GM12878 (cell line): ENCODE measurements around the gene ATP8A1. TPM values are rescaled to one million over a fixed set of nuclear protein-coding genes. Genes with fewer than 3 reads are reported as not detected.

Experiments used
- ATAC-seq: fragments of 200-7000 bp; cut with Tn5 transposase; 3 replicates; pipeline ENCODE4 v1.9.1; 2020; ENCODE audit warnings: mild to moderate bottlenecking, moderate library complexity
- BruUV-seq: library from RNA; stranded (reverse); fragments of 400-500 nt; replicated peaks from 2 replicates; lab custom pipeline; 2021; lab: Mats Ljungman, UMichigan
- CTCF ChIA-PET: fragments of 300-600 bp; sonication (Branson Sonifier 250); formaldehyde crosslinking; extraction: SDS; loops from one replicate; lab custom pipeline; 2021; ENCODE audit warnings: inconsistent platforms; lab: Yijun Ruan, JAX
- POLR2A ChIA-PET: fragments of 350-600 bp; formaldehyde crosslinking; extraction: SDS; loops from one replicate; lab custom pipeline; 2021; ENCODE audit warnings: inconsistent platforms; lab: Charles Lee
- RAD21 ChIA-PET: fragments of 300-600 bp; sonication (Branson Sonifier 250); formaldehyde crosslinking; loops from one replicate; lab custom pipeline; 2023; ENCODE audit warnings: antibody characterized with exemption; ENCODE audit not compliant: unreplicated experiment; lab: Charles Lee
- SMC1A ChIA-PET: fragments of 300-600 bp; sonication (Branson Sonifier 250); formaldehyde crosslinking; loops from one replicate; lab custom pipeline; 2023; ENCODE audit not compliant: unreplicated experiment, uncharacterized antibody; lab: Charles Lee
- DNase-seq: peaks from one replicate; pipeline ENCODE4 v3.0.0-alpha.2; 2011; ENCODE audit warnings: low read depth, low spot score
- FAIRE-seq: peaks from 3 replicates; lab custom pipeline; 2011; peaks lifted over from hg19 to GRCh38; lab: Jason Lieb, UNC
- H2AFZ ChIP-seq: 2 replicates; pipeline ENCODE4 v1.6.0; 2011; ENCODE audit warnings: low read depth, low read length, control low read depth; ENCODE audit not compliant: control insufficient read depth
- H3K27ac ChIP-seq: 2 replicates; pipeline ENCODE4 v1.5.1; 2011; ENCODE audit warnings: control low read depth; ENCODE audit not compliant: control insufficient read depth, insufficient read depth
- H3K27me3 ChIP-seq, 2 experiments: replicated peaks in 1 of 2; 2 replicates each; pipeline versions ENCODE4 v1.6.0 to v1.6.1; 2011; ENCODE audit warnings: low read length in 1 of 2; ENCODE audit not compliant: control insufficient read depth in 2 of 2, insufficient read depth in 2 of 2
- H3K36me3 ChIP-seq, 2 experiments: 2 replicates each; pipeline ENCODE4 v1.5.1; 2011; ENCODE audit warnings: low read length in 1 of 2; ENCODE audit not compliant: control insufficient read depth in 2 of 2, insufficient read depth in 2 of 2
- H3K4me1 ChIP-seq: 2 replicates; pipeline ENCODE4 v1.6.1; 2011; ENCODE audit warnings: mild to moderate bottlenecking, low read length, moderate library complexity, mixed read lengths; ENCODE audit not compliant: control insufficient read depth, insufficient read depth
- H3K4me2 ChIP-seq: 2 replicates; pipeline ENCODE4 v1.6.0; 2011; ENCODE audit warnings: control low read depth; ENCODE audit not compliant: control insufficient read depth, insufficient read depth
- H3K4me3 ChIP-seq: fragments of 200-600 bp; sonication (generic); 2 replicates; pipeline ENCODE4 v1.5.1; 2016
- H3K79me2 ChIP-seq: 2 replicates; pipeline ENCODE4 v1.6.0; 2011; ENCODE audit warnings: low read length; ENCODE audit not compliant: control insufficient read depth, insufficient read depth
- H3K9ac ChIP-seq: 2 replicates; pipeline ENCODE4 v1.8.0; 2011; ENCODE audit warnings: low read length, control low read depth, mixed read lengths; ENCODE audit not compliant: control insufficient read depth, insufficient read depth
- H3K9me3 ChIP-seq: replicated peaks from 3 replicates; pipeline ENCODE4 v1.5.1; 2011; ENCODE audit warnings: mild to moderate bottlenecking, low read length; ENCODE audit not compliant: control insufficient read depth, insufficient read depth
- H4K20me1 ChIP-seq: 2 replicates; pipeline ENCODE4 v1.6.0; 2011; ENCODE audit not compliant: control insufficient read depth, insufficient read depth
- CEBPB ChIP-seq, 2 experiments: fragments of 150-350 bp in 1 of 2; IDR thresholded peaks; 2 replicates each; pipeline ENCODE4 v1.6.1; 2012 to 2014; ENCODE audit warnings: low read depth in 2 of 2, low read length in 2 of 2, borderline replicate concordance in 1 of 2, inconsistent platforms in 1 of 2
- CHD1 ChIP-seq: IDR thresholded peaks from 2 replicates; pipeline ENCODE4 v1.6.1; 2012; ENCODE audit warnings: low read depth, low read length, improper control_type of control experiment
- EGR1 ChIP-seq, 2 experiments: IDR thresholded peaks; 1 replicate in 1 of 2; 2 replicates in 1 of 2; pipeline ENCODE4 v1.6.1; 2011 to 2012; ENCODE audit warnings: low read depth in 2 of 2, low read length in 2 of 2, borderline replicate concordance in 1 of 2, mild to moderate bottlenecking in 1 of 2, moderate library complexity in 1 of 2
- GATAD2B ChIP-seq: fragments of 450-650 bp; conservative IDR thresholded peaks from 2 replicates; pipeline ENCODE4 v1.6.1; 2017; ENCODE audit warnings: low read depth, mild to moderate bottlenecking, moderate library complexity
- MTA2 ChIP-seq: fragments of 450-650 bp; IDR thresholded peaks from 2 replicates; pipeline ENCODE4 v1.6.1; 2016; ENCODE audit warnings: low read depth, mild to moderate bottlenecking, moderate library complexity
- NFYA ChIP-seq: IDR thresholded peaks from 2 replicates; pipeline ENCODE4 v1.6.1; 2011; ENCODE audit warnings: low read depth, mild to moderate bottlenecking, low read length, improper control_type of control experiment, borderline replicate concordance
- RUNX3 ChIP-seq: IDR thresholded peaks from 2 replicates; pipeline ENCODE4 v1.6.1; 2012; ENCODE audit warnings: low read length, inconsistent platforms
- SMC3 ChIP-seq: IDR thresholded peaks from 2 replicates; pipeline ENCODE4 v1.6.1; 2011; ENCODE audit warnings: low read length, improper control_type of control experiment, borderline replicate concordance
- TCF7 ChIP-seq: IDR thresholded peaks from 2 replicates; pipeline ENCODE4 v1.6.1; 2014; ENCODE audit warnings: antibody characterized with exemption, borderline replicate concordance
- ZBTB40 ChIP-seq: fragments of 450-650 bp; IDR thresholded peaks from 2 replicates; pipeline ENCODE4 v1.6.1; 2016; ENCODE audit warnings: mild to moderate bottlenecking, moderate library complexity, borderline replicate concordance
- ZNF687 ChIP-seq: fragments of 450-650 bp; IDR thresholded peaks from 2 replicates; pipeline ENCODE4 v1.6.1; 2017; ENCODE audit warnings: mild to moderate bottlenecking, moderate library complexity
- WGBS: methylation state at CpG from one replicate; pipeline ENCODE4 v1.1.6; 2016; ENCODE audit warnings: low lambda C conversion rate; ENCODE audit not compliant: insufficient replicate concordance, insufficient coverage; ENCODE audit errors: missing lambda C conversion rate; 5-methylcytosine and 5-hydroxymethylcytosine counted together
- in situ Hi-C: fragments of 300-500 bp; cut with MboI; formaldehyde crosslinking; loops from 9 replicates; pipeline ENCODE4 v1.14.3; 2018; ENCODE audit warnings: mixed read lengths
- intact Hi-C: fragments of 100-400 bp; cut with micrococcal nuclease; formaldehyde crosslinking; loops from one replicate; pipeline ENCODE4 v1.14.2; 2022; ENCODE audit not compliant: unreplicated experiment
- polyA plus RNA-seq, 11 experiments: library from polyadenylated mRNA; depleted of rRNA in 4 of 11; unstranded in 6 of 11; stranded (reverse) in 5 of 11; fragments of >200 nt; fragmentation: Nextera tagmentation in 4 of 11; fragmentation: Illumina TruSeq in 1 of 11; extraction: Ambion mirVana in 4 of 11; extraction: Trizol in 1 of 11; gene quantifications; 1 replicate in 1 of 11; 2 replicates in 10 of 11; pipeline versions ENCODE4 v1.2.1 to v1.2.3, GENCODE V29; 2011 to 2016; ENCODE audit warnings: inconsistent platforms in 2 of 11, missing spikeins in 2 of 11, low read depth in 1 of 11
- total RNA-seq, 4 experiments: library from RNA; depleted of rRNA in 3 of 4; stranded (reverse); fragments of >200 nt in 3 of 4; fragmentation: Illumina TruSeq in 1 of 4; extraction: Trizol in 1 of 4; gene quantifications; 2 replicates each; pipeline versions ENCODE4 v1.2.1 to v1.2.3, GENCODE V29; 2013 to 2021
- TF ChIP-seq, protein P1 (sequence below): fragments of 450-650 bp; IDR thresholded peaks from 2 replicates; pipeline ENCODE4 v1.6.1; 2014; ENCODE audit warnings: mild to moderate bottlenecking
- TF ChIP-seq, protein P2 (sequence below): IDR thresholded peaks from 2 replicates; pipeline ENCODE4 v1.6.1; 2011; ENCODE audit warnings: low read depth, low read length, improper control_type of control experiment, borderline replicate concordance

ATP8A1 gene
- total and polyA plus RNA-seq, 10 of the 15 experiments (the other 5 are each of a cell fraction or from before 2014, with no cell fraction given): 9.0 to 116 (median 37.3) TPM

DNA sequence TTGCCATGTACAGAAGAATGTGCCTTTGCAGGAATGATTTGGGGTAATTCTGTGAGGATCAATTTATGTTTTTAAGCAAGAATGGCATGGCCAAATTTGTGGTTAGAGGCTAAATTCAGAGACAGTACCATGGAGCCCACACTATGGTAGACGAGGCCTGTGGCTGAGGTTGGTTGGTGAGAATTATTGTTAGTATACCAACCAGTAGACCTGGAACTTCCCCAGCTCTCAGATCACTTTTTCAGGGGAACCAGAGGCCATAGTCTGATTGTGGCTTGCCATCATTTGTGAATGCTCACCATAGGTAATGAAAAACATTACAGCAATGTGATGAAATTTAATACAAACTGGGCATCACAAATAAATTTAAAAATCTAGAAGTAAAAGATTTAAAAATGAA is 203.3 kb downstream of the ATP8A1 start:
- no peaks in the 10 kb centered on the region for H3K27me3 ChIP-seq
- intact Hi-C loops: loop anchor here (5.0 kb wide), 1 partner anchor 34 kb away; no protein-coding TSS in a partner anchor
- no peak overlapping the region for H3K9ac ChIP-seq
- no peak overlapping the region for H2AFZ ChIP-seq
- RAD21 ChIA-PET: interaction anchor here (1.1 to 1.6 kb wide), 3 partner anchors 34 to 66 kb away, joined by 3 to 6 read pairs (median 4); no protein-coding TSS in a partner anchor
- no peak for FAIRE-seq
- SMC1A ChIA-PET: interaction anchor here (0.9 to 2.2 kb wide), 2 partner anchors 9 to 35 kb away, joined by 3 to 15 read pairs; no protein-coding TSS in a partner anchor
- H3K79me2 ChIP-seq: no peaks in the 10 kb centered on the region
- no peak overlapping the region for H3K4me2 ChIP-seq
- no TSS peak for BruUV-seq
- no peaks in the 10 kb centered on the region for H3K4me1 ChIP-seq
- peak; percentile 19 for DNase-seq
- POLR2A ChIA-PET: no interaction called here
- H3K4me3 ChIP-seq: no peak overlapping the region
- ATAC-seq: peak; percentile 97
- CTCF ChIA-PET: interaction anchor here (1.0 to 1.9 kb wide), 4 partner anchors 25 to 82 kb away, joined by 3 to 9 read pairs (median 4); no protein-coding TSS in a partner anchor
- H3K27ac ChIP-seq: no peak overlapping the region
- TF ChIP-seq CHD1: no peak
- TF ChIP-seq TCF7: no peak
- TF ChIP-seq ZNF687: peak; percentile 31; the same call in 1 of the 2 replicates
- no peak for TF ChIP-seq EGR1 (IDR thresholded peaks at IDR 0.05; ENCODE audit: borderline replicate concordance in 1 of 2, low read depth in 2 of 2, low read length in 2 of 2)
- TF ChIP-seq GATAD2B: no peak
- TF ChIP-seq, protein P1, sequence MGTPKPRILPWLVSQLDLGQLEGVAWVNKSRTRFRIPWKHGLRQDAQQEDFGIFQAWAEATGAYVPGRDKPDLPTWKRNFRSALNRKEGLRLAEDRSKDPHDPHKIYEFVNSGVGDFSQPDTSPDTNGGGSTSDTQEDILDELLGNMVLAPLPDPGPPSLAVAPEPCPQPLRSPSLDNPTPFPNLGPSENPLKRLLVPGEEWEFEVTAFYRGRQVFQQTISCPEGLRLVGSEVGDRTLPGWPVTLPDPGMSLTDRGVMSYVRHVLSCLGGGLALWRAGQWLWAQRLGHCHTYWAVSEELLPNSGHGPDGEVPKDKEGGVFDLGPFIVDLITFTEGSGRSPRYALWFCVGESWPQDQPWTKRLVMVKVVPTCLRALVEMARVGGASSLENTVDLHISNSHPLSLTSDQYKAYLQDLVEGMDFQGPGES: no peak
- TF ChIP-seq ZBTB40: no peak
- peak; percentile 24; the same call in 1 of the 2 replicates for TF ChIP-seq RUNX3
- no peak for TF ChIP-seq CEBPB (IDR thresholded peaks at IDR 0.05; ENCODE audit: borderline replicate concordance in 1 of 2, low read depth in 2 of 2, low read length in 2 of 2)
- peak; percentile 15; the same call in 1 of the 2 replicates for TF ChIP-seq MTA2
- TF ChIP-seq, protein P2, sequence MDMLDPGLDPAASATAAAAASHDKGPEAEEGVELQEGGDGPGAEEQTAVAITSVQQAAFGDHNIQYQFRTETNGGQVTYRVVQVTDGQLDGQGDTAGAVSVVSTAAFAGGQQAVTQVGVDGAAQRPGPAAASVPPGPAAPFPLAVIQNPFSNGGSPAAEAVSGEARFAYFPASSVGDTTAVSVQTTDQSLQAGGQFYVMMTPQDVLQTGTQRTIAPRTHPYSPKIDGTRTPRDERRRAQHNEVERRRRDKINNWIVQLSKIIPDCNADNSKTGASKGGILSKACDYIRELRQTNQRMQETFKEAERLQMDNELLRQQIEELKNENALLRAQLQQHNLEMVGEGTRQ: no peak
- no peak for TF ChIP-seq NFYA
- no peak for TF ChIP-seq SMC3
- TF ChIP-seq, all 136 proteins: peak for 3
- H3K9me3 ChIP-seq: no peaks in the 10 kb centered on the region
- H4K20me1 ChIP-seq: no peaks in the 10 kb centered on the region
- H3K36me3 ChIP-seq: peaks cover 0 to 9% of the 10 kb centered on the region in 2 experiments; a peak in 1 of 4 replicates
- WGBS: 6% methylated on average over 1 of the region's 1 CpG
- in situ Hi-C loops: no loop called here
